GM15510 (cell line): ENCODE results near the gene FRG2B.
"Not testable (repeated sequence)": the region's sequence is repeated elsewhere in the genome, so short reads cannot be mapped to it uniquely, and the experiment has no call there.

Experiments
- POLR2A ChIP-seq: IDR thresholded peaks from 3 replicates; pipeline ENCODE4 v1.6.1; 2011; ENCODE audit warnings: borderline replicate concordance; ENCODE audit not compliant: insufficient read length; ENCODE audit errors: extremely low read depth

Gene FRG2B

GRCh38 chr10:133626695-133627094 is at the start of gene FRG2B:
FRG2B (minus strand) TSS chr10:133626795; CDS start chr10:133626742, 53 bp downstream.
- not testable (repeated sequence) for TF ChIP-seq POLR2A

- no peak for TF ChIP-seq POLR2A
Measured at GRCh38 chr10:133618851-133619250, 7.7 kb downstream of the FRG2B start.

GRCh38 chr10:133617196-133617595 is 9.4 kb downstream of the FRG2B start:
- TF ChIP-seq POLR2A, result no peak

- no peak for TF ChIP-seq POLR2A
Measured at GRCh38 chr10:133616371-133617130, 10.0 kb downstream of the FRG2B start.

- TF ChIP-seq POLR2A, result no peak
Measured at GRCh38 chr10:133614830-133615580, 11.6 kb downstream of the FRG2B start.

- TF ChIP-seq POLR2A, result no peak
Measured at GRCh38 chr10:133613699-133614098, 12.9 kb downstream of the FRG2B start.

- TF ChIP-seq POLR2A, result no peak
Measured at GRCh38 chr10:133611079-133611478, 15.5 kb downstream of the FRG2B start.

GRCh38 chr10:133608855-133609254 is 17.7 kb downstream of the FRG2B start:
- no peak for TF ChIP-seq POLR2A

GRCh38 chr10:133600657-133601056 is 25.9 kb downstream of the FRG2B start:
- no peak for TF ChIP-seq POLR2A

GRCh38 chr10:133592716-133593115 is 33.9 kb downstream of the FRG2B start:
- no peak for TF ChIP-seq POLR2A

GRCh38 chr10:133590970-133591359 is 35.6 kb downstream of the FRG2B start:
- TF ChIP-seq POLR2A, result no peak

- TF ChIP-seq POLR2A, result no peak
Measured at GRCh38 chr10:133590226-133590969, 36.2 kb downstream of the FRG2B start.
